Right lung (tissue), 5 donors: ENCODE data around the gene LIPC. TPM values are rescaled to one million over a fixed set of nuclear protein-coding genes. Genes with fewer than 3 reads are reported as not detected.
"Not testable (repeated sequence)": the region's sequence is repeated elsewhere in the genome, so short reads cannot be mapped to it uniquely, and the experiment has no call there.

Experiments
- DNase-seq, 2 donors: peaks; one replicate each; pipeline ENCODE4 v3.0.0-alpha.2; 2013
- polyA plus RNA-seq, 5 donors: library from polyadenylated mRNA; unstranded; fragments of 120-200 nt; gene quantifications; one replicate each; pipeline versions ENCODE4 v1.2.1 to v1.2.3, GENCODE V29; 2013; ENCODE audit warnings: inconsistent platforms in 1 of 5, low replicate concordance in 1 of 5; ENCODE audit not compliant: insufficient read length in 5 of 5, insufficient read depth in 1 of 5

Gene LIPC
- polyA plus RNA-seq, 5 donors, result 0.24 to 2.1 (median 0.32) TPM

DNA sequence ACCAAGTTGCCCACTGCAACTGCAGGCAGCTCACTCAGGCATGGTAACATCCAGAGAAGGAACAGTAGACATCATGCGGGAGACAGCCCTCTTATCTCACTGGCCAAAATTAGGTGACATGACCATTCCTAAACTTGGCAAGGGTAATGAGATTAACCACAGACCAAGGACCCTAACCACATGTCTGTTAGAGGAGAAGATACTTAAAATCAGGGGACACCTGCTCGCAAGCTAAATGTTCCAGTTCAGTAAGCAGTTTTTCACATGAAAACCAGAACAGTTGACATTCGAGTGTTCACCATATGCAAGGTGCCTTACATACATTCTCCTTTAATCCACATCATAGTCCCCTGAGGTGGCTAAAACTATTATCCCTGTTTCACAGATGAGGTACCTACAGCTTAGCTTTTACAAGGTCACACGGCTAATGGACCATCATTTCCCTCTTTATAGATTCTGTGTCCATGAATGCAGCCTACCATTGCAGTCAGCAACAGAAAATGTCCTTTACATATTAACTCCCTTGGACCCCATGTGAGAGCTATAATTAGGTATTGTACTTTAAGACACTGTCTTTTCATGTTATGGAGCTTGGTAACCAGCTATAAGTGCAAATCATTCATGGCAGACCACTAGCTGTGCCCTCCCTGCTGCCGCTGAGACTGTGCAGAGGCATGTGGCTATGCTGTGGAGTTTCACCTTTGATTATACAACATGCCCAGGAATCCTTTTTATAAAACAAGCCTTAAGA lies 154.1 kb downstream of the LIPC start:
- no peak for DNase-seq

DNA sequence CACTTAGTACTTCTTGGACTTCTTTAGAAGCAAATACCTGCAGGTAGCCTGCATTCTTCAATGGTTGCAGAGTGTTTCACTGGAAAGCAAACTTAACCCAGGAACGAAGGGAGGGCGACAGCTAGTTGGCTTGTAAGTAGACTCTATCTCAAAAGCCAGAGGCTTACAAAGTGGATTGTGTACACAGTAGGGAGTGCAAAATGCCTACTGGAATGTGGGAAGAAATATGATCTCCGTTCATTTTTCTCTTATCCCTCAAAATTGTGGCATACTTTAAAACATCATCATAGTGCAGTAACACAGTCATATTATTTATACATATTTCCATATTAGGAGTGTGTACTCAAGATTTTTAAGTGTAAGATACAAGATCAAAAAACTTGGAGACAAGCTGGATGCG lies 155.7 kb downstream of the LIPC start:
- no peak for DNase-seq

DNA sequence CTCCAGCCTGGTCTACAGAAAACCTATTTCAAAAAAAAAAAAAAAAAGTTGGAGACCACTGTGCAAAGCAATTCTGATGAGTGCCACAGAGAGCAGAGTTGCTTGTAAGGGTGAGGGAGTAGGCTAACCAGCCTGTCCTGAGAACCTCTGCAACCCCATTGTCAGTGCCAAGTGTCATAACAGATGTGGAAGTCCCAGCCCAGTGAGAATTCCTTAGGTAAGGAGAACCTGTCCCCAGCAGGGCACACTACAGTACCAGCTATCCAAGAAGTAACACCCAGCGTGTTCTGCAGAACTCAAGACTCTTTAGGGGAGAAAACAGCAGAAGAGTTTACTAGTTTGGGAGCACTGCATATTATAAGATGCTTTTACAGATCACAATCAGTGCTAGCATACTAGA lies 156.3 kb downstream of the LIPC start:
- no peak for DNase-seq

DNA sequence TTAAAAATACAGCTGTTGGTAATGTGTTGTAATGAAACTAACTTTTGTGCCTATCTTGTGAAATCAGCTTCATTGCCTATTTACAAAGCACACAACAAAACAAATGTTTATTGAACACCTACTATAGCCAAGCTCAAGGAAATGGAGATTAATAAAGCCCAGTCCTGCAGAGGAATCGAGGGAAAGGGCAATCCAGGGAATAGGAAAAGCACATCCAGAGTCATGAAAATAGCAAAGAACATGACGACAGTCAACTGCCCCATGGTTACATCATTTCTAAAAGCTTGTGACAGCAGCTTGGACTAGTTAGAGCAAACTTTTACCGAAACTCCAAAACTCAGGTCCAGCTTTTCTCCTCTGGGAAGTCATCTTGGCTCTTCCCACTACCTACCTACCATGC lies 157.3 kb downstream of the LIPC start:
- no peak for DNase-seq

DNA sequence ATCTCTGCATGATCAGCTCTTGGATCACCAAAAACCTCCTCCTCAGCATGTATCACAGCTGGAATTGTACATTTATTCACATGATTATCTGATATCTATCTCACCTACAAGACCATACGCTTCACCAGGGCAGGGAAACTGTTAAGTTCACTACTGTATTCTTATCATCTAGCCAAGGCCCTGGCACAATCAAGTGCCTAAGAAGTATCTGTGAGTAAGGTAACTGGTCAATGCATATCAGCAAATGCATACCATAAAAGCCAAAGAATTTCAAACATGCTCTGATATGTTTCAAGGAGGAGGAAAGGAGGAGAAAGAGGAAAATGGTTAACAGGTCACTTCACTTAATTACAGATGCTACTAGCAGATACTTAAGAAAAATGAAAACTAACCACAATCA lies 158.4 kb downstream of the LIPC start:
- DNase-seq, result no peak

DNA sequence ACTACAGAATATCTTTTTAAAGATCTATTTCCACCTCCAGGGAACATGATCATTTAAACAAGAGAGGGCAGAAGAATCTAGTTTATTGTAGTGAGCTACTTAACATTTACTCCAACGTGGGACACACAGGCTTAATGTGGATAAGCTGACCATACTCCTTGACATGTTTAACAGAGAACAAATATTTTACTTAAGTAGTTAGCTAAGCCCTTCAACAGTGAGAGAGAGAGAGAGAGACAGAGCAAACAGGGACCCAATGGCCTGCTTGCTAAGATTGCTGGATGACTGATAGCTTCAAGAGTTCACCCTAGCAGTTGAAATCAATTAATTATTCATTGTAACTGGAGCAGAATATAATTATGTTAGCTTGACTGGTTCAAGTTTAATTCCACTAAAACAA lies 159.1 kb downstream of the LIPC start:
- peak; percentile 4 to 6 for DNase-seq

DNA sequence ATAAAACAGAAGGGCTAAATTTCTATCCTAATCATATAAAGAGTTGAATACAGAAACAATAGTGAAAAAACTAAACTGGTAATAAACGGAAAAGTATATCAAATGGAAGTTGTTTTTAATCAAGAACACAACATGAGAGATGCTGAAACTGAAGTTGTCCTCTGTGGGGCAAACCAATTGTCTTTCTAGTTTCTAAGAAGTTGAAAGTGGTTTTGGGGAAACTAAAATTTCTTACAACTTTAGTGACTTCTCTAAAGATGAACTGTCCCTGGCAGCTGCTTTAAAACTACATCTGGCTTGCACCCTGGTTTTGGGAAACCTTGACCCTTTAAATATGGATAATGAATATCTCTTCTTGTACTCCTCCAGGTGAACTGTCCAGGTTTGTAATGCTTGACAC lies 162.1 kb downstream of the LIPC start:
- DNase-seq, result no peak

DNA sequence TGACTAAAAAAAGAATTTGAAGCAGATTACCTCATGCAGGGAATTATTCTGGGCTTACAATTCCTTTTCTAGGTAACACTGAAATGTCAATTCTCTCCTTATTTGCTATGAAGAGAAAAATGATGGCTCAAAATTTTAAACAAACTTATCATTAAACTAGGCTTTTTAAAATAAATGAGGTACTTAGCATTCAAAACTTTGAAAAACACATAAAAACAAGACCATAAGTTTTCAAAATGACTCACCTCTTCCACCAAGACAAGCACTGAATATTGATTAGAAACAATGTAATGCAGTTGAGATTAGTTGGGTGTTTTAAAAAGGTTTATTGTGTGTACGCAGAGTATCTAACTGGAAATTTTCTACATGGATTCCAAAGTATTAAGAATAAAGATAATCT lies 163.1 kb downstream of the LIPC start:
- no peak for DNase-seq

DNA sequence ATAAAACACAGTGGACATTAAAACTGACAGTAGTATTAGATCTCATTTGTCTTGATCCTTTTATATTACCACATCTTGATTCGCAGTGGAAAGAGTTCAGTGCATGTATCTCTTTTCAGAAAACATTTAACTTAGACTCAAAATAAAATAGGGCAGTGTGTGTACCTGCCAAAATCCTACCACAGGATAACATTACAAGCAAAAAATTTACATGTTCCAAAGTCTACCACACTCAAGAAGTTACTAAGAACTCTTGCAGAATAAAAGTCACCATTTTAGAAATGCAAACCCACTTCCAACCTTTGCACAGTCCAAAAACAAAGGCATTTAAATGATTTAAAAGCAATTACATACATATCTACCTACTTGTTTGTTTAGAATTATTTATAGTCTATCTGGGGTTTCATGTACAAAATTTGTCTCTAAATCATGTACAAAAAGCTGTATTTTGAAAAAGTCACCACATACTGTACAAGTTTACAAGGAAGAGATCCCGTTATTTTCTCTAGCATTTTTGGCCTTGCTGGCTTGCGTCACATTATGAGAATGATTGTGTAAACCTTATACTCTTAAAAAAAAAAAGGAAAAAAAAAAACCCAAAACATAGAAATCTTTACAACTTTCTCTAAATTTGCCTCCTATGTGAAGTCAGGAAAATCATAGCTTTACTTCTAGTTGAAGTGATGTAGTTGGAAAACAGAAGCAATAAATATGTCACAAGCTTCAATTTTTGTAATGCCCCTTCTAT lies 163.9 kb downstream of the LIPC start:
- DNase-seq, result no peak

DNA sequence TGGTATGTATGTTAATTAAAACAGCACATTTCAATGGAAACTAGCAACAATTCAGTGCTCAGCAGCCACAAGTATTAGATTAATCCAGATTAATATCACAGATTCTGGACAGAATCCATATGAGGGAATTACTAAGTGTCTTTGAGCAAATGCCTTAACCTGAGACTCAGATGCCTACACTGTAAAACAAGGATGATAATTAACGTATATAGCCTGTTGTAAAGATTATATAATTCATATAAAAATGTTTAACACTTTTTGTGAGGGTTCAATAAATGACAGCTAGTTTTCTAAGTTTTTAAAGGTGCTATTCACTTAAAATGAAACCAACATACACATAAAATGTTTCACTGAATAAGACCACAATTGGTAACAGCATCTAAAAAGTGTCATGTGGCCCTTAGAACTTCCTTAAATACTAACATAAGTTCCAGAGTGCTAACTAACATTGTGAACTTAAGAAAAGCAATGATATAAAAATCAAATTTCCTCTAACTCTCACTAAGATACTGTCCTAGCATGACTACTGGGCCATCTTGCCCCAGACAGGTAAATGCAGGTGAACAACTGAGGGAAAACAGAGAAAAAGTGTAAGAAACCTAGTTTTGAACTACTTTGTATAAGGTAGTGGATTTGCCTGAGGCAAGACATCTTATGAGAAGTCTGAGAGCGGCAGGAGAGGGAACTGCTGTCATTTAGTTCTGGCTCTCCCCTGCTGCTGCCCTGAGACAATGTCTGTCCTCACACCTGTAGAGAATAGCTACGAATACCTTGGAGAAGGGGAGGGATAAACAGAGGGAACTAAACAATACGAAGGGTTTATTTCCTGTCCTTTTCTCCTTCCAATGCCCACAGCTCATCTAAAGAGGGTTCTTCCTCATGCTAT lies 166.4 kb downstream of the LIPC start:
- DNase-seq, result no peak

DNA sequence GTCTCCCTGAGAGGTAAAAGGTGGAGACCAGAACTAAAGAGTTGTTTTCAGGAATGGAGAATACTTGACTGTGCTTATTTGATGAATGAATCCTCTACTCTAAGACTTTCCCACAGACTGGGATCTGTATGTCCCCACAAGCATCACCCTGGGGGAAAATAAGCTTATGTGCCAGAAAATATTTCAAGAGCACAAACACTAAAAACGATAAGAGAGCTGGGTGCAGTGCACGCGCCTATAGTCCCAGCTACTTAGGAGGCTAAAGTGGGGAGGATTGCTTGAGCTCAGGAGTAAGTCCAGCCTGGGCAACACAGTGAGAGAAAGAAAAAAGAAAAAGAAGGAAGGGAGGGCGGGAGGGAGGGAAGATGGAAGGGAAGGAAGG lies 167.0 kb downstream of the LIPC start:
- DNase-seq, result no peak

DNA sequence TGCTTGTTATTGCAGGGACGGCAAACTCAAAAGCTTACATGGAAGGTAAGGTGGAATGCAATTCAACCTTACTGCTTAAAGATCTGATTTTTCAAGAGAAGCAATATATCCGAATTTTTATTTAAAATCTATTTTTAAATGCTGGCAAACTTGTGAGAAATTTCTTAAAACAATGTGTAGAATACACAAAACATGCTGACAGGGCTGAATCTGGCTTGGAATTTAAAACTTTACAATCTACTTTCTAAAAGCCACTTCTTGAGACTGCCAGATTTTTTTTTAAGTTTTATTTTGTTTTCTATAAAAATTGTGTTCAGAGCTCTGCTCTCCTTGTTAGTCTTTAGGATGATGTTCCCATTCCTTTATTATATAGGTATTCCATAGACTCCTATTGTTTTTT lies 171.0 kb downstream of the LIPC start:
- no peak for DNase-seq

DNA sequence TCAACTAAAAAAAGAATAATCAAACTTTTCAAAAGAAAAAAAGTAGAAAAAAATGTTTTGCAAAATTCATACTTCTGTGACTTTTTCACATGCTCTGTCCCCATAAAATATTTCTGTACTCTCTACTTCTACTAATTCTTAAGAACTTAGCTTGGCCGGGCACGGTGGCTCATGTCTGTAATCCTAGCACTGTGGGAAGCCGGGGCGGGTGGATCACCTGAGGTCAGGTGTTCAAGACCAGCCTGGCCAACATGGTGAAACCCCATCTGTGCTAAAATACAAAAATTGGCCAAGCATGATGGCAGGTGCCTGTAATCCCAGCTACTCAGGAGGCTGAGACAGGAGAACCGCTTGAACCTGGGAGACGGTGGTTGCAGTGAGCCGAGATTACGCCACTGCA lies 172.1 kb downstream of the LIPC start:
- DNase-seq, result not testable (repeated sequence)

DNA sequence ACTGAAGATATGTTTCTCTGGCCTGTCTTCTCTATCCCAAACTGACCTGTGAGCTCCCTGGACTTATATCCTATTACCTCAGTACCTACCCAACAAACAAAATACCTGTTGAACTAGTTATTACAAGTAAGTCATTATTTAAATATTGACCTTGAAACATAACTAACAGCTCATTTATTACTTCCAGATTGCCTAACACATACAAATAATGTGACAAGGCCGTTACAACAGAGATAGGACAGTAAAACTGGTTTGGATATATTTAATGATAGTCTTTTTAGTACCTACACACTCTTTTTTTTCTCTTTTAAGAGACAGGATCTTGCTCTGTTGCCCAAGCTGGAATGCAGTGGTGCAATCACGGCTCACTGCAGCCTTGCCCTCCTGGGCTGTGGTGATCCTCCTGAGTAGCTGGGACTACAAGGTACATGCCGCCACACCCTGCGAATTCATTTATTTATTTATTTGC lies 172.7 kb downstream of the LIPC start:
- no peak for DNase-seq

DNA sequence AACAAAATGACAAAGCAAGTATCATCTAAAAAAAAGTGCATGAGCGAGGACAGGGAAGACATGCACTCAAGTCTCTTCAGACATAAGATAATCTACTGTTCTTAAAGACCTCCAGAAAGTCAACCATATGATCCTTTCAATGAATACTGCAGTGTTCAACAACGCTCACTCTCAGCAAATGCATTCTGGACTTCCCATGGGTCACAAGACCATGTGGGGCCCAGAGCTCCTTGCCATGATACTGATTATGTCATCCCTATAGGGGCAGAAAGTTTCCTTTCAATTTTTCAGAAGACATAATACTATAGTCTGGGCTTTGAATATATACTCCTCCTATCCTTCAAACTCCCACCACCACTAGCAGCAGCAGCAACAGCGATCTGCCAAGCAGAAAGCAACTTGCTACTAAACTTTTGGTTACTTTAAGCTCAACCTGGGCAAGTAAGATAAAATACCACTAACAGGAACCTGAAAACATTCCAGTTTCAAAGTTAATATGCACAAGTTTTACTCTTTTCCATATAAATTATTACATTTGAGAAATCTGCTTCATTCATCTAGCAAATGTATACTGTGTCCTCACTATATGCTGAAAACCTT lies 174.2 kb downstream of the LIPC start:
- no peak for DNase-seq

DNA sequence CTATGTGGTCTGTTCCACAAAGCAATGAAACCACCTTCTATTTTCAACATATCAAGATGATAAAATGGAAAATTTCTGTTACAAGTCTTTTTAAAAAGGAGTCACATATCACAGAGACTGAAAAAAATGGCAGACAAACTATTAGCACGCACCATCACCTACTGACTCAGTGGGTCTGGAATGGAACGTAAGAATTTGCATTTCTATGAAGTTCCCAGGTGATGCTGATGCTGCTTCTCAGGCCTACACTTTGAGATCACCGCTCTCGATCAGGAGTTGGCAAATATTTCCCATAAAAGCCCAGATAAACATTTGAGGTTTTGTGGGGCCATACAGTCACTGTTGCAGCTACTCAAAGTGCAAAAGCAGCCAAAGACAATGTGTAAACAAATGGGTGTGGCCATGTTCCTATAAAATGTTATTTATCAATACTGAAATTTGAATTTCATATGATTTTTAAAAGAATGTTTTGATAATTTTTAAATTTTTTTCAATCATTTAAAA lies 174.8 kb downstream of the LIPC start:
- DNase-seq, result no peak

DNA sequence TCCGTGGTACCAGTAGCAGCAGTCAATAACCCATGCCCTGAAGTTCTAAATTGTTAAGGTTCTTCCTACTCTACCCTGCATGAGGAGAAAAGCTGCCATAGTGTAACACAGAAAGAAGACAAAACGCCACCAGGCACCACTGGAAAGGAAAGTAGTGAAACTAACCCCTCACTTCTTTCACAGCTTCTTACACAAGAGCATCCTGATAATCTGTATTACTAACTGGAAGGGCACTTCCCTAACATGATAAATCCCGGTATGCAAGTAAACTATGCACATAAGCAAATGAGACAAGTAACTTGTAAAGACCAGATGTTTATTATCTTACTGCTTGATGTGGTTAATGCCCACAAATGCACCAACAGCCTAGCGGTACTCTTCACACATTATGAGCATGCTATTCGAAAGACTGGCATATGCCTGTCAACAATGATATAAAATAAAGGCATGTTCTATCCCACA lies 176.4 kb downstream of the LIPC start:
- no peak for DNase-seq

DNA sequence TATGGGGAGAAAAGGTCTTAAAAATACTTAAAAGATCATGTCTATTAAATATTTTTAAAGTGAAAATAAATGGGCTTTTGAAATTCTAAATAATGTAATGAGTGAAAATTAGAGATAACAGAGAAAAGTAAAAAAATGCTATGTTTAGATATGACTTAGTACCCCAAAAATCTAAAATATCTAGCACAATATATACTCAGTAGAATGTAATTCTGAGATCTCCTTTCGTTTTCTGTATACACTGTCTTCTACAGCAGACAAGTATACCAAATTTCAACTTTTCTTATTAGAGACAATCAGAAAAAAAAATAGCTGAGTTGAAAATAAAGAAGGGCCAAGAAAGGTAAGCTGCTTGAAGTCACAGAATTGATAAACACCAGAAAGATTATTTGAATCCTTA lies 176.9 kb downstream of the LIPC start:
- DNase-seq, result no peak

DNA sequence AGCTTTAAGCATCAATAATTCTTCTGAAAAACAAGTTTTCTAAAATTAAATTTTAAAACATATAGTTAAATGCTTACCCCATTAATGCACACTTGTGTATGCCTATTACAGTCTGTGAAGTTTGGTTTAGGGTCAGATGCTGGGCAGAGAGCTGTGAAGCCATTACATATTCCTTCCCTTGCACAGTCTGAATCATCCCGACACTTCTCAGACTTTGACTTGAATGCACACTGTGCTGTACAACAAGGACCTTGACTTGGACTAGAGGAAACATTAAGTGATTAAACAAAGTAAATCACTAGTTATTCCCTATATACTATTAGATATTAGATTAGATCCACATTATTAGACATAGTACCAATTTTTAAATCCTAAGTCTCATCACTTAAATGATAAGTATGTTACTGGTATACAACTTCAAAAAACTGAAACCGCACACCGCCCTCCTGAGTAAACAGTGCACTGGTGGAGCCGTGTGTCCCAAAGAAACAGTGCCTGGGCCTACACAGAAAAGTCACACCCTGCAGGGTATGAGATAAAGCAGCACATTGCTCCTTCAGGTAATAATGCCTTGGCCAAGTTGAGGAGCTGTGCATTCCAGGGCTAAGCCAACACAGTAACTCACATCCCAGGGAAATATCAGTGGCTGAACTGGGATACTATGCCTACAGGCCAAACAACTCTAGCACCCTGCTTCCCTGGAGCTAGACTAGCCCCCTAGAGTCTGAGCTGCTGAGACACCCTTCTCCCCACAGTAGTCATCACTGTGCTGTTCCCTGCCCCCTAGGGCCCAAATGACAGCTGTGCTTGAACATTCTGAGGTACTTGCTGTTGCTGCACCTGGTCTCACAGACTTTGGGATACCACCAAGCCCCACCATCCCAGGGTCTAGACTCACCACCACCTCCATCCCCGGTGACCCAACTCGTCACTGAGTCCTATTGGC lies 180.2 kb downstream of the LIPC start:
- no peak for DNase-seq

DNA sequence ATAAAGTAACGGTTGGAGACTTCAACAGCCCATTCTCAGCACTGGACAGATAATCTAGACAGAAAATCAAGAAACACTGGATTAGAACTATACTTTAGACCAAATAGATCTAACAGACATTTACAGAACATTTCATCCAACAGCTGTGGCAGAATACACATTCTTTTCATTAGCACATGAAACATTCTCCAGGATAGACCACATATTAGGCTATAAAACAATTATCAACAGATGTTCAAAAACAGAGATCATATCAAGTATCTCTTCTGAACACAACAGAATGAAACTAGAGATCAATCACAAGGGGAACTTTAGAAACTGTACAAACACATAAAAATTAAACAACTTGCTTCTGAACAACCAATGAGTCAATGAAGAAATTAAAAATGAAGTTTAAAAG lies 184.4 kb downstream of the LIPC start:
- DNase-seq, result no peak
